Measurements from ENCODE around the gene COPB1.

GRCh38 chr11:14547440-14547839 lies 47.8 kb upstream of the COPB1 start:
- TF ChIP-seq POLR2AphosphoS5 (IDR thresholded peaks at IDR 0.05) (no peak), CTCF (IDR thresholded peaks at IDR 0.05) (no peak), POLR2A (IDR thresholded peaks at IDR 0.05) (no peak)
